Measurements from ENCODE around the gene MAP2K5. TPM values are rescaled to one million over a fixed set of nuclear protein-coding genes. Genes with fewer than 3 reads are reported as not detected.

The MAP2K5 gene
- polyA plus RNA-seq, 3 donors: 20.4 to 20.8 (median 20.6) TPM

- no peak for DNase-seq (ENCODE audit: extremely low read depth in 1 of 11, low read depth in 9 of 11, low spot score in 4 of 11)
Measured at GRCh38 chr15:67732164-67732563, 189.7 kb downstream of the MAP2K5 start.

GRCh38 chr15:67732671-67733374 lies 190.3 kb downstream of the MAP2K5 start:
- DNase-seq (ENCODE audit: extremely low read depth in 1 of 11, low read depth in 9 of 11, low spot score in 4 of 11): no peak

GRCh38 chr15:67735896-67736295 lies 193.4 kb downstream of the MAP2K5 start:
- DNase-seq (ENCODE audit: extremely low read depth in 1 of 11, low read depth in 9 of 11, low spot score in 4 of 11): no peak

- no peak for DNase-seq (ENCODE audit: extremely low read depth in 1 of 11, low read depth in 9 of 11, low spot score in 4 of 11)
Measured at GRCh38 chr15:67736810-67737209, 194.3 kb downstream of the MAP2K5 start.

- DNase-seq (ENCODE audit: extremely low read depth in 1 of 11, low read depth in 9 of 11, low spot score in 4 of 11): no peak
Measured at GRCh38 chr15:67738056-67738455, 195.6 kb downstream of the MAP2K5 start.

GRCh38 chr15:67740405-67740804 lies 197.9 kb downstream of the MAP2K5 start:
- DNase-seq (ENCODE audit: extremely low read depth in 1 of 11, low read depth in 9 of 11, low spot score in 4 of 11): no peak

GRCh38 chr15:67741308-67741707 lies 198.8 kb downstream of the MAP2K5 start:
- no peak for DNase-seq (ENCODE audit: extremely low read depth in 1 of 11, low read depth in 9 of 11, low spot score in 4 of 11)

GRCh38 chr15:67743558-67743957 lies 201.1 kb downstream of the MAP2K5 start:
- no peak for DNase-seq (ENCODE audit: extremely low read depth in 1 of 11, low read depth in 9 of 11, low spot score in 4 of 11)

- no peak for DNase-seq (ENCODE audit: extremely low read depth in 1 of 11, low read depth in 9 of 11, low spot score in 4 of 11)
Measured at GRCh38 chr15:67744331-67745072, 202.0 kb downstream of the MAP2K5 start.

- DNase-seq (ENCODE audit: extremely low read depth in 1 of 11, low read depth in 9 of 11, low spot score in 4 of 11): no peak
Measured at GRCh38 chr15:67745073-67746006, 202.8 kb downstream of the MAP2K5 start.

GRCh38 chr15:67746022-67746421 lies 203.5 kb downstream of the MAP2K5 start:
- DNase-seq (ENCODE audit: extremely low read depth in 1 of 11, low read depth in 9 of 11, low spot score in 4 of 11): no peak

GRCh38 chr15:67746450-67746849 lies 203.9 kb downstream of the MAP2K5 start:
- DNase-seq (ENCODE audit: extremely low read depth in 1 of 11, low read depth in 9 of 11, low spot score in 4 of 11): no peak

GRCh38 chr15:67747921-67748320 lies 205.4 kb downstream of the MAP2K5 start:
- no peak for DNase-seq (ENCODE audit: extremely low read depth in 1 of 11, low read depth in 9 of 11, low spot score in 4 of 11)

- no peak for DNase-seq (ENCODE audit: extremely low read depth in 1 of 11, low read depth in 9 of 11, low spot score in 4 of 11)
Measured at GRCh38 chr15:67750371-67750770, 207.9 kb downstream of the MAP2K5 start.

- no peak for DNase-seq (ENCODE audit: extremely low read depth in 1 of 11, low read depth in 9 of 11, low spot score in 4 of 11)
Measured at GRCh38 chr15:67753891-67754290, 211.4 kb downstream of the MAP2K5 start.

GRCh38 chr15:67755264-67755663 lies 212.8 kb downstream of the MAP2K5 start:
- DNase-seq (ENCODE audit: extremely low read depth in 1 of 11, low read depth in 9 of 11, low spot score in 4 of 11): no peak

GRCh38 chr15:67755936-67756335 lies 213.4 kb downstream of the MAP2K5 start:
- no peak for DNase-seq (ENCODE audit: extremely low read depth in 1 of 11, low read depth in 9 of 11, low spot score in 4 of 11)

- no peak for DNase-seq (ENCODE audit: extremely low read depth in 1 of 11, low read depth in 9 of 11, low spot score in 4 of 11)
Measured at GRCh38 chr15:67758619-67759300, 216.3 kb downstream of the MAP2K5 start.

GRCh38 chr15:67760901-67761300 lies 218.4 kb downstream of the MAP2K5 start:
- DNase-seq (ENCODE audit: extremely low read depth in 1 of 11, low read depth in 9 of 11, low spot score in 4 of 11): no peak
